ENCODE measurements around the gene EYA2.

Gene EYA2

GRCh38 chr20:47040506-47041125 is 146.0 kb downstream of the EYA2 start:
- Mint-ChIP-seq H3K4me3 (no peak overlapping the region), H3K4me1 (ENCODE audit: low read depth) (no peaks in the 10 kb centered on the region), H3K27me3 (ENCODE audit: low read depth) (peaks cover 3% of the 10 kb centered on the region), H3K27ac (no peak overlapping the region), H3K9me3 (peaks cover 7% of the 10 kb centered on the region), H3K36me3 (ENCODE audit: low read depth) (no peaks in the 10 kb centered on the region)

GRCh38 chr20:47041396-47041899 is 146.8 kb downstream of the EYA2 start:
- Mint-ChIP-seq H3K36me3 (ENCODE audit: low read depth) (no peaks in the 10 kb centered on the region), H3K4me1 (ENCODE audit: low read depth) (no peaks in the 10 kb centered on the region), H3K27ac (no peak overlapping the region), H3K27me3 (ENCODE audit: low read depth) (peaks cover 3% of the 10 kb centered on the region), H3K4me3 (no peak overlapping the region), H3K9me3 (peaks cover 10% of the 10 kb centered on the region)

- no peak overlapping the region for H3K4me3 Mint-ChIP-seq
- peaks cover 10% of the 10 kb centered on the region for H3K9me3 Mint-ChIP-seq
- no peak overlapping the region for H3K27ac Mint-ChIP-seq
- no peaks in the 10 kb centered on the region for H3K36me3 Mint-ChIP-seq (ENCODE audit: low read depth)
- H3K4me1 Mint-ChIP-seq (ENCODE audit: low read depth), result no peaks in the 10 kb centered on the region
- H3K27me3 Mint-ChIP-seq (ENCODE audit: low read depth), result peaks cover 3% of the 10 kb centered on the region
Observed at GRCh38 chr20:47042464-47042863, 147.8 kb downstream of the EYA2 start.

GRCh38 chr20:47043086-47043485 is 148.4 kb downstream of the EYA2 start:
- Mint-ChIP-seq H3K9me3 (peaks cover 6% of the 10 kb centered on the region), H3K4me1 (ENCODE audit: low read depth) (no peaks in the 10 kb centered on the region), H3K4me3 (no peak overlapping the region), H3K27ac (no peak overlapping the region), H3K36me3 (ENCODE audit: low read depth) (no peaks in the 10 kb centered on the region), H3K27me3 (ENCODE audit: low read depth) (no peaks in the 10 kb centered on the region)

- no peak overlapping the region for H3K27ac Mint-ChIP-seq
- H3K36me3 Mint-ChIP-seq (ENCODE audit: low read depth), result no peaks in the 10 kb centered on the region
- peaks cover 6% of the 10 kb centered on the region for H3K9me3 Mint-ChIP-seq
- H3K4me1 Mint-ChIP-seq (ENCODE audit: low read depth), result no peaks in the 10 kb centered on the region
- no peaks in the 10 kb centered on the region for H3K27me3 Mint-ChIP-seq (ENCODE audit: low read depth)
- no peak overlapping the region for H3K4me3 Mint-ChIP-seq
Observed at GRCh38 chr20:47044938-47045337, 150.3 kb downstream of the EYA2 start.

- no peaks in the 10 kb centered on the region for H3K4me1 Mint-ChIP-seq (ENCODE audit: low read depth)
- H3K36me3 Mint-ChIP-seq (ENCODE audit: low read depth), result no peaks in the 10 kb centered on the region
- no peak overlapping the region for H3K27ac Mint-ChIP-seq
- peaks cover 6% of the 10 kb centered on the region for H3K9me3 Mint-ChIP-seq
- H3K4me3 Mint-ChIP-seq, result no peak overlapping the region
- no peaks in the 10 kb centered on the region for H3K27me3 Mint-ChIP-seq (ENCODE audit: low read depth)
Observed at GRCh38 chr20:47048054-47048453, 153.4 kb downstream of the EYA2 start.

- H3K36me3 Mint-ChIP-seq (ENCODE audit: low read depth), result no peaks in the 10 kb centered on the region
- no peak overlapping the region for H3K4me3 Mint-ChIP-seq
- H3K27me3 Mint-ChIP-seq (ENCODE audit: low read depth), result no peaks in the 10 kb centered on the region
- peaks cover 6% of the 10 kb centered on the region for H3K9me3 Mint-ChIP-seq
- no peak overlapping the region for H3K27ac Mint-ChIP-seq
- H3K4me1 Mint-ChIP-seq (ENCODE audit: low read depth), result no peaks in the 10 kb centered on the region
Observed at GRCh38 chr20:47049771-47050170, 155.1 kb downstream of the EYA2 start.

- Mint-ChIP-seq H3K9me3 (no peaks in the 10 kb centered on the region), H3K4me3 (no peak overlapping the region), H3K27me3 (ENCODE audit: low read depth) (no peaks in the 10 kb centered on the region), H3K27ac (no peak overlapping the region), H3K36me3 (ENCODE audit: low read depth) (no peaks in the 10 kb centered on the region), H3K4me1 (ENCODE audit: low read depth) (no peaks in the 10 kb centered on the region)
Observed at GRCh38 chr20:47050996-47051395, 156.4 kb downstream of the EYA2 start.

- Mint-ChIP-seq H3K36me3 (ENCODE audit: low read depth) (no peaks in the 10 kb centered on the region), H3K27ac (no peak overlapping the region), H3K4me1 (ENCODE audit: low read depth) (no peaks in the 10 kb centered on the region), H3K9me3 (no peaks in the 10 kb centered on the region), H3K4me3 (no peak overlapping the region), H3K27me3 (ENCODE audit: low read depth) (no peaks in the 10 kb centered on the region)
Observed at GRCh38 chr20:47051936-47052526, 157.4 kb downstream of the EYA2 start.

- Mint-ChIP-seq H3K36me3 (ENCODE audit: low read depth) (no peaks in the 10 kb centered on the region), H3K27ac (no peak overlapping the region), H3K27me3 (ENCODE audit: low read depth) (no peaks in the 10 kb centered on the region), H3K9me3 (no peaks in the 10 kb centered on the region), H3K4me3 (no peak overlapping the region), H3K4me1 (ENCODE audit: low read depth) (no peaks in the 10 kb centered on the region)
Observed at GRCh38 chr20:47054506-47054905, 159.9 kb downstream of the EYA2 start.

- Mint-ChIP-seq H3K27me3 (ENCODE audit: low read depth) (no peaks in the 10 kb centered on the region), H3K4me1 (ENCODE audit: low read depth) (no peaks in the 10 kb centered on the region), H3K36me3 (ENCODE audit: low read depth) (no peaks in the 10 kb centered on the region), H3K9me3 (no peaks in the 10 kb centered on the region), H3K4me3 (no peak overlapping the region), H3K27ac (no peak overlapping the region)
Observed at GRCh38 chr20:47054945-47055344, 160.3 kb downstream of the EYA2 start.

- Mint-ChIP-seq H3K4me1 (ENCODE audit: low read depth) (no peaks in the 10 kb centered on the region), H3K9me3 (no peaks in the 10 kb centered on the region), H3K27me3 (ENCODE audit: low read depth) (no peaks in the 10 kb centered on the region), H3K27ac (no peak overlapping the region), H3K4me3 (no peak overlapping the region), H3K36me3 (ENCODE audit: low read depth) (no peaks in the 10 kb centered on the region)
Observed at GRCh38 chr20:47055699-47056369, 161.2 kb downstream of the EYA2 start.

- Mint-ChIP-seq H3K4me1 (ENCODE audit: low read depth) (no peaks in the 10 kb centered on the region), H3K4me3 (no peak overlapping the region), H3K36me3 (ENCODE audit: low read depth) (no peaks in the 10 kb centered on the region)
Observed at GRCh38 chr20:47057661-47058060, 163.0 kb downstream of the EYA2 start.

GRCh38 chr20:47058236-47058635 is 163.6 kb downstream of the EYA2 start:
- no peak overlapping the region for H3K27ac Mint-ChIP-seq
- no peaks in the 10 kb centered on the region for H3K27me3 Mint-ChIP-seq (ENCODE audit: low read depth)

More at GRCh38 chr20:47057661-47058060, 163.0 kb downstream of the EYA2 start:
- H3K9me3 Mint-ChIP-seq, result no peaks in the 10 kb centered on the region
- no peak overlapping the region for H3K27ac Mint-ChIP-seq
- H3K27me3 Mint-ChIP-seq (ENCODE audit: low read depth), result no peaks in the 10 kb centered on the region

GRCh38 chr20:47059536-47059935 is 164.9 kb downstream of the EYA2 start:
- H3K27ac Mint-ChIP-seq, result no peak overlapping the region
- H3K9me3 Mint-ChIP-seq, result peaks cover 1% of the 10 kb centered on the region
- H3K4me1 Mint-ChIP-seq (ENCODE audit: low read depth), result no peaks in the 10 kb centered on the region
- no peak overlapping the region for H3K4me3 Mint-ChIP-seq
- H3K27me3 Mint-ChIP-seq (ENCODE audit: low read depth), result no peaks in the 10 kb centered on the region
- no peaks in the 10 kb centered on the region for H3K36me3 Mint-ChIP-seq (ENCODE audit: low read depth)

More at GRCh38 chr20:47058236-47058635, 163.6 kb downstream of the EYA2 start:
- Mint-ChIP-seq H3K4me3 (no peak overlapping the region), H3K9me3 (no peaks in the 10 kb centered on the region), H3K36me3 (ENCODE audit: low read depth) (no peaks in the 10 kb centered on the region), H3K4me1 (ENCODE audit: low read depth) (no peaks in the 10 kb centered on the region)

Measured in T-helper 1 cell treated with Interleukin-12 subunit alpha and Interleukin-12 subunit beta and Interleukin-4 antibody, amounts not matched to agents 30 μg/mL and 1 μg/mL, for 36 hours (primary cell).